ENCODE measurements around the gene TMUB1.

The TMUB1 gene

DNA sequence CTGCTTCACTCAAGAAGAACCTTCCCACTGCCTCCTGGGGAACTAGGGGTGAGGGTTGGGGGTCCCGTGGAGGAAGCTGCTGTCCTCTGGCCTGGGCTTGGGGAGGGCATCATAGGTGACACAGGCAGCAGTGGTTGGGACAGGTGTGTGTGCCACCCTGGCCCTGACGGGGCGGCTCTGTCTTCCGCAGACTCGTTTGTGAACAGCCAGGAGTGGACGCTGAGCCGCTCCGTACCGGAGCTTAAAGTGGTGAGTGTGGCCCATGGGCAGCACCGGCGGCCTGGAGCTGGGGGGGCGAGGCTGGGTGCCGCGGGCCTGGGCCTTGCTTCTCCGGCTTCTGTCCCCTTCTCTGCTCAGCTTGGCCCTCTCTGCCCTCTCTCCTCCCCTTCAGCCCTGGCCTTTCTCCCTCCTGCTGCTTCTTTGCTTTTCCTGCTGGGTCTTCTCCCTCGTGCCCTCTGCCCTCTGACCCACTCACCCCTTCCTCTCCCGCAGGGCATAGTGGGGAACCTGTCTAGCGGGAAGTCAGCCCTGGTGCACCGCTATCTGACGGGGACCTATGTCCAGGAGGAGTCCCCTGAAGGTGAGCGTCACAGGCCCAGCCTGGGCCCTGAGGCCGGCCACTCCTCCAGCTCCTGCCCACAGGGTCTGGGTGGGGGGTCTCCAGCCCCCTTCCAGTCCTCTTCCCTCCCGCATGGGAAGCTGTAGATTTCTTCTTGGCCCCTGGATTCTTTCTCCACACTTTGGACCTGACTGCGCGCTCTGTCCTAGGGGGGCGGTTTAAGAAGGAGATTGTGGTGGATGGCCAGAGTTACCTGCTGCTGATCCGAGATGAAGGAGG is 33.5 kb upstream of the TMUB1 start:
- Histone ChIP-seq H3F3A (ENCODE audit: control insufficient read depth, insufficient read depth) (no peaks in the 10 kb centered on the region), H3K4me3 (ENCODE audit: low read length) (no peak overlapping the region), H3K4me2 (ENCODE audit: low read length) (no peak overlapping the region), H3K27ac (ENCODE audit: low read depth, low read length) (no peak overlapping the region), H3K36me3 (ENCODE audit: control insufficient read depth, low read length) (no peaks in the 10 kb centered on the region), H4K20me1 (ENCODE audit: control insufficient read depth, insufficient read depth, low read depth, low read length) (peaks cover 5% of the 10 kb centered on the region; the same call in 1 of the 2 replicates), H3K27me3 (ENCODE audit: control insufficient read depth, low read length) (peaks cover 3% of the 10 kb centered on the region; the same call in 1 of the 2 replicates), H3K79me2 (ENCODE audit: control insufficient read depth, low read length) (no peaks in the 10 kb centered on the region), H3K9me3 (ENCODE audit: control insufficient read depth, insufficient read depth, low read length) (no peaks in the 10 kb centered on the region), H3K9me2 (replicated peaks; ENCODE audit: control insufficient read depth, low read length) (no peaks in the 10 kb centered on the region), H3K4me1 (ENCODE audit: control insufficient read depth, low read length) (no peaks in the 10 kb centered on the region)
- TF ChIP-seq EZH2phosphoT487 (IDR thresholded peaks at IDR 0.05; ENCODE audit: borderline replicate concordance, low read length), result no peak
- TF ChIP-seq, protein P1, sequence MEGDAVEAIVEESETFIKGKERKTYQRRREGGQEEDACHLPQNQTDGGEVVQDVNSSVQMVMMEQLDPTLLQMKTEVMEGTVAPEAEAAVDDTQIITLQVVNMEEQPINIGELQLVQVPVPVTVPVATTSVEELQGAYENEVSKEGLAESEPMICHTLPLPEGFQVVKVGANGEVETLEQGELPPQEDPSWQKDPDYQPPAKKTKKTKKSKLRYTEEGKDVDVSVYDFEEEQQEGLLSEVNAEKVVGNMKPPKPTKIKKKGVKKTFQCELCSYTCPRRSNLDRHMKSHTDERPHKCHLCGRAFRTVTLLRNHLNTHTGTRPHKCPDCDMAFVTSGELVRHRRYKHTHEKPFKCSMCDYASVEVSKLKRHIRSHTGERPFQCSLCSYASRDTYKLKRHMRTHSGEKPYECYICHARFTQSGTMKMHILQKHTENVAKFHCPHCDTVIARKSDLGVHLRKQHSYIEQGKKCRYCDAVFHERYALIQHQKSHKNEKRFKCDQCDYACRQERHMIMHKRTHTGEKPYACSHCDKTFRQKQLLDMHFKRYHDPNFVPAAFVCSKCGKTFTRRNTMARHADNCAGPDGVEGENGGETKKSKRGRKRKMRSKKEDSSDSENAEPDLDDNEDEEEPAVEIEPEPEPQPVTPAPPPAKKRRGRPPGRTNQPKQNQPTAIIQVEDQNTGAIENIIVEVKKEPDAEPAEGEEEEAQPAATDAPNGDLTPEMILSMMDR (IDR thresholded peaks at IDR 0.05; ENCODE audit: low read depth, low read length, poor library complexity, severe bottlenecking), result no peak

DNA sequence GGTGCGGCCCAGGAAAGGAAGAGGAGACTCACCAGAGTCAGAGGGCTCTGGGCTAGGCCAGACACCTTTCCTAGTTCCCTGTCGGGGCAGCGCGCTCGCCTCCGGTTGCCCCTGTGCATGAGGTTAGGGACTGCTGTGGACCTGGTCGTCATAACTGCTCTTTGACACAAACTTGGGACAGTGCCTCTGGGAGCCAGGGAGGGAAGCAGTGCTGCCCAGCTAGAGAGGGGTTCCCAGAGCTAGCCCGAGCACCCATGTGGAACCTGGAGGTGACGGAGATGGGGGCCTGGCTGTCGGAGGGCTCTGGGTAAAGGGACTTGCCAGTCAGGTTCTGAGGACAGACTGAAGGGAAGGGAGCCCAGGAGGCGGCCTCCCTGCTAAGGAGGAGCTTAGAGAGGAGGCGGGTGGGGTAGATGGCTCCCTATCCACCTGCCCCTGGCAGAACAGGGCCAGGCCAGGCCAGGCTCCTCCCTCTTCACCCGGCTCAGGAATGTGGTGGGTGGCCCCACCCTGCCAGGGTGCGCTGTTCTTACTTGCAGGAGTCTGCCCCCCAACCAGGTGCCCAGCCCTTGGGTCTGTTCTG is 32.6 kb upstream of the TMUB1 start:
- TF ChIP-seq, protein P1 (IDR thresholded peaks at IDR 0.05; ENCODE audit: low read depth, low read length, poor library complexity, severe bottlenecking), result no peak
- no peak for TF ChIP-seq EZH2phosphoT487 (IDR thresholded peaks at IDR 0.05; ENCODE audit: borderline replicate concordance, low read length)
- Histone ChIP-seq H3K9me3 (ENCODE audit: control insufficient read depth, insufficient read depth, low read length) (no peaks in the 10 kb centered on the region), H3K4me3 (ENCODE audit: low read length) (no peak overlapping the region), H3K4me2 (ENCODE audit: low read length) (no peak overlapping the region), H3K9me2 (replicated peaks; ENCODE audit: control insufficient read depth, low read length) (no peaks in the 10 kb centered on the region), H3K36me3 (ENCODE audit: control insufficient read depth, low read length) (no peaks in the 10 kb centered on the region), H4K20me1 (ENCODE audit: control insufficient read depth, insufficient read depth, low read depth, low read length) (peaks cover 5% of the 10 kb centered on the region; the same call in 1 of the 2 replicates), H3K79me2 (ENCODE audit: control insufficient read depth, low read length) (no peaks in the 10 kb centered on the region), H3K4me1 (ENCODE audit: control insufficient read depth, low read length) (no peaks in the 10 kb centered on the region), H3K27ac (ENCODE audit: low read depth, low read length) (no peak overlapping the region), H3K27me3 (ENCODE audit: control insufficient read depth, low read length) (peaks cover 10% of the 10 kb centered on the region), H3F3A (ENCODE audit: control insufficient read depth, insufficient read depth) (no peaks in the 10 kb centered on the region)

DNA sequence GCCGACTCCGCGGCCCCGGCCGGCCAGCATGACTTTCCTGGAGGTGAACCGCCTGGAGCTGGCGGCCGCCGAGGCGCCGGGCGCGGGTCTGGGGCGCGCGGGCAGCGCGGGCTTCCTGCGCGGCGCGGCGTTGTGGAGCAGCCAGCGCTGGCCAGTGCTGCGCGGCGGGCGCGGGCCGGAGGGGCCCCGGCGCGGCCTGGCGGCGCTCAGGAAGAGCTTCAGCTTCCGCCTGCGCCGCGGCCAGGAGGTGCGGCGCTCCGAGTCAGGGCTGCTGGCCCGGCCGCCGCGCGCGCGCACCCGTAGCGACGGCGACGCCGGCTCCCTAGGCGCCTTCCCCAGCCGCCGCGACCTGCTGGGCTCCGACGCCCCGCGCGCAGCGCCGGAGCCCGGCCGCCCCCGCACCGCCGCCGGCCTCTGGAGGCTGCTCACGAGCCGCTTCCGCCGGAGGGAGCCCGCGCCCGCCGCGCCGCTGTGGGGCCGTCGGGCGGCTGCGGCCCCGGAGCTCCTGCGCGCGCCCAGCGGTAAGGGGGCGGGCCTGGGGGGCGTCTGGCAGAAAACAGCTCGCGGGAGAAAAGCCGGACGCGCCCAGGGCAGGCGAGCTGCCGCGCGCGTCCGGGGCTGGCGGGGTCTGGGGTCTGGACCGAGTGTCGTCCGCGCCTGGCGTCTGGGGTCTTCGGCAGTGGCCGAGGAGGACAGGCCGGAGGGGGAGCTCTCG is 32.0 kb upstream of the TMUB1 start:
- Histone ChIP-seq H4K20me1 (ENCODE audit: control insufficient read depth, insufficient read depth, low read depth, low read length) (peaks cover 5% of the 10 kb centered on the region; the same call in 1 of the 2 replicates), H3K27ac (ENCODE audit: low read depth, low read length) (no peak overlapping the region), H3K9me3 (ENCODE audit: control insufficient read depth, insufficient read depth, low read length) (no peaks in the 10 kb centered on the region), H3K4me3 (ENCODE audit: low read length) (no peak overlapping the region), H3K4me1 (ENCODE audit: control insufficient read depth, low read length) (no peaks in the 10 kb centered on the region), H3K9me2 (replicated peaks; ENCODE audit: control insufficient read depth, low read length) (no peaks in the 10 kb centered on the region), H3K79me2 (ENCODE audit: control insufficient read depth, low read length) (no peaks in the 10 kb centered on the region), H3K36me3 (ENCODE audit: control insufficient read depth, low read length) (no peaks in the 10 kb centered on the region), H3F3A (ENCODE audit: control insufficient read depth, insufficient read depth) (no peaks in the 10 kb centered on the region), H3K27me3 (ENCODE audit: control insufficient read depth, low read length) (peaks cover 10% of the 10 kb centered on the region), H3K4me2 (ENCODE audit: low read length) (no peak overlapping the region)
- TF ChIP-seq, protein P1 (IDR thresholded peaks at IDR 0.05; ENCODE audit: low read depth, low read length, poor library complexity, severe bottlenecking), result no peak
- no peak for TF ChIP-seq EZH2phosphoT487 (IDR thresholded peaks at IDR 0.05; ENCODE audit: borderline replicate concordance, low read length)

Data from DOHH2 (cell line).